Osteoblast (primary cell): ENCODE data around the gene DLG1. TPM values are rescaled to one million over a fixed set of nuclear protein-coding genes. Genes with fewer than 3 reads are reported as not detected.

Experiments
- DNase-seq: peaks from one replicate; pipeline ENCODE4 v3.0.0; 2011; ENCODE audit warnings: low spot score, mixed read lengths; ENCODE audit not compliant: insufficient read length; ENCODE audit errors: missing footprints
- H2AFZ ChIP-seq: 2 replicates; pipeline ENCODE4 v1.6.0; 2011; ENCODE audit warnings: mild to moderate bottlenecking, low read length
- H3K27ac ChIP-seq: 2 replicates; pipeline ENCODE4 v1.5.1; 2011; ENCODE audit warnings: mild to moderate bottlenecking, low read depth, low read length, moderate library complexity
- H3K27me3 ChIP-seq: 2 replicates; pipeline ENCODE4 v1.6.0; 2012; ENCODE audit warnings: mild to moderate bottlenecking, control low read depth, inconsistent platforms, low read length, moderate library complexity; ENCODE audit not compliant: insufficient read depth
- H3K36me3 ChIP-seq: 2 replicates; pipeline ENCODE4 v1.5.1; 2011; ENCODE audit warnings: mild to moderate bottlenecking, low read length, control low read depth, moderate library complexity; ENCODE audit not compliant: insufficient read depth
- H3K4me1 ChIP-seq: 2 replicates; pipeline ENCODE4 v1.5.1; 2011; ENCODE audit warnings: mild to moderate bottlenecking, low read length, control low read depth, moderate library complexity; ENCODE audit not compliant: insufficient read depth
- H3K4me2 ChIP-seq: 2 replicates; pipeline ENCODE4 v1.6.0; 2011; ENCODE audit warnings: mild to moderate bottlenecking, low read length; ENCODE audit not compliant: insufficient read depth
- H3K4me3 ChIP-seq: fragments of 200-600 bp; sonication (generic); 3 replicates; pipeline ENCODE4 v1.5.1; 2012; ENCODE audit warnings: mild to moderate bottlenecking, low read length, inconsistent platforms; ENCODE audit not compliant: insufficient read depth
- H3K79me2 ChIP-seq: 2 replicates; pipeline ENCODE4 v1.6.0; 2012; ENCODE audit warnings: mild to moderate bottlenecking, low read length, control low read depth, inconsistent platforms; ENCODE audit not compliant: insufficient read depth
- H3K9me3 ChIP-seq: 2 replicates; pipeline ENCODE4 v1.5.1; 2011; ENCODE audit warnings: low read depth, low read length, control low read depth
- H4K20me1 ChIP-seq: 2 replicates; pipeline ENCODE4 v1.6.0; 2012; ENCODE audit warnings: mild to moderate bottlenecking, low read length, control low read depth; ENCODE audit not compliant: insufficient read depth
- CTCF ChIP-seq: IDR thresholded peaks from 2 replicates; pipeline ENCODE4 v1.5.1; 2011; ENCODE audit warnings: mild to moderate bottlenecking, low read depth, low read length, moderate library complexity; ENCODE audit errors: extremely low read depth
- total RNA-seq: library from RNA; depleted of rRNA; stranded (reverse); fragments of >200 nt; gene quantifications from 2 replicates; pipeline ENCODE4 v1.2.3, GENCODE V29; 2012

The DLG1 gene
- total RNA-seq, 1 donor = 79.3 TPM

- Histone ChIP-seq H3K79me2 (peaks cover 9% of the 10 kb centered on the region), H2AFZ (no peak overlapping the region), H3K9me3 (no peaks in the 10 kb centered on the region), H3K27ac (no peak overlapping the region), H3K36me3 (peaks cover 10% of the 10 kb centered on the region), H3K4me2 (no peak overlapping the region), H4K20me1 (peaks cover 8% of the 10 kb centered on the region), H3K4me3 (no peak overlapping the region), H3K4me1 (peaks cover 27% of the 10 kb centered on the region), H3K27me3 (no peaks in the 10 kb centered on the region)
- TF ChIP-seq CTCF = no peak
- DNase-seq = no peak
These were observed 193.7 kb downstream of the DLG1 start for GRCh38 chr3:197104738-197105137.

- Histone ChIP-seq H3K27ac (no peak overlapping the region), H3K4me2 (no peak overlapping the region), H3K36me3 (peaks cover 8% of the 10 kb centered on the region), H3K9me3 (no peaks in the 10 kb centered on the region), H4K20me1 (peaks cover 8% of the 10 kb centered on the region), H3K4me1 (peaks cover 27% of the 10 kb centered on the region), H3K4me3 (no peak overlapping the region), H2AFZ (no peak overlapping the region), H3K79me2 (peaks cover 12% of the 10 kb centered on the region), H3K27me3 (no peaks in the 10 kb centered on the region)
- no peak for TF ChIP-seq CTCF
- peak; percentile 25 for DNase-seq
These were observed 194.6 kb downstream of the DLG1 start for GRCh38 chr3:197103766-197104165.

- H3K4me1 ChIP-seq = no peaks in the 10 kb centered on the region
- no peak for DNase-seq
- H3K79me2 ChIP-seq = peaks cover 8% of the 10 kb centered on the region
- no peak overlapping the region for H2AFZ ChIP-seq
- H3K36me3 ChIP-seq = peaks cover 21% of the 10 kb centered on the region
- no peak overlapping the region for H3K4me2 ChIP-seq
- H3K27ac ChIP-seq = no peak overlapping the region
- no peaks in the 10 kb centered on the region for H4K20me1 ChIP-seq
- H3K9me3 ChIP-seq = no peaks in the 10 kb centered on the region
- H3K4me3 ChIP-seq = no peak overlapping the region
- H3K27me3 ChIP-seq = no peaks in the 10 kb centered on the region
- TF ChIP-seq CTCF = no peak
These were observed 204.5 kb downstream of the DLG1 start for GRCh38 chr3:197093871-197094270.

- Histone ChIP-seq H3K4me3 (no peak overlapping the region), H3K4me1 (peaks cover 7% of the 10 kb centered on the region), H3K4me2 (no peak overlapping the region), H3K36me3 (no peaks in the 10 kb centered on the region), H3K9me3 (no peaks in the 10 kb centered on the region), H4K20me1 (no peaks in the 10 kb centered on the region), H3K27ac (no peak overlapping the region), H2AFZ (no peak overlapping the region), H3K79me2 (peaks cover 3% of the 10 kb centered on the region), H3K27me3 (no peaks in the 10 kb centered on the region)
- DNase-seq = no peak
- TF ChIP-seq CTCF = no peak
These were observed 210.0 kb downstream of the DLG1 start for GRCh38 chr3:197088370-197088769.
